Left lung (tissue), 10 donors: ENCODE data around the gene DDO. TPM values are rescaled to one million over a fixed set of nuclear protein-coding genes. Genes with fewer than 3 reads are reported as not detected.

ENCODE experiments used
- ATAC-seq: fragments of 200-7000 bp; cut with Tn5 transposase; one replicate; pipeline ENCODE4 v1.9.1; 2020; ENCODE audit warnings: moderate library complexity
- DNase-seq, 4 donors: peaks; one replicate each; pipeline ENCODE4 v3.0.0-alpha.2; 2013 to 2020
- H3K27ac ChIP-seq, 2 donors: fragments of 200-600 bp; sonication (generic) in 1 of 2; one replicate each; pipeline versions ENCODE4 v1.5.0 to v1.8.0; 2020 to 2021
- H3K27me3 ChIP-seq, 2 donors: fragments of 200-600 bp; sonication (generic) in 1 of 2; one replicate each; pipeline versions ENCODE4 v1.5.0 to v1.8.0; 2020 to 2021
- H3K36me3 ChIP-seq, 2 donors: fragments of 200-600 bp; sonication (generic) in 1 of 2; one replicate each; pipeline versions ENCODE4 v1.5.0 to v1.8.0; 2020 to 2021
- H3K4me1 ChIP-seq, 2 donors: fragments of 200-600 bp; one replicate each; pipeline ENCODE4 v1.8.0; 2021
- H3K4me3 ChIP-seq, 2 donors: fragments of 200-600 bp; sonication (generic) in 1 of 2; one replicate each; pipeline versions ENCODE4 v1.5.0 to v1.8.0; 2020 to 2021; ENCODE audit warnings: mild to moderate bottlenecking in 1 of 2
- H3K9me3 ChIP-seq, 2 donors: fragments of 200-600 bp; sonication (generic) in 1 of 2; one replicate each; pipeline versions ENCODE4 v1.5.0 to v1.8.0; 2020 to 2021
- CTCF ChIP-seq, 2 donors: fragments of 200-600 bp; sonication (generic) in 1 of 2; IDR thresholded peaks; one replicate each; pipeline versions ENCODE4 v1.5.0 to v1.8.0; 2021; ENCODE audit warnings: antibody characterized with exemption in 2 of 2
- intact Hi-C, 2 donors: fragments of 100-400 bp; cut with DNase I; formaldehyde crosslinking; loops; one replicate each; pipeline versions ENCODE4 v1.11.2 to v1.14.2; 2022
- polyA plus RNA-seq, 6 donors: library from polyadenylated mRNA; unstranded; fragments of 120-200 nt; gene quantifications; one replicate each; pipeline ENCODE4 v1.2.1, GENCODE V29; 2013; ENCODE audit not compliant: insufficient read length in 6 of 6
- total RNA-seq, 2 donors: library from RNA; stranded (reverse); fragmentation: NEBNext Ultra II Directional; extraction: Animal tissue kit (Norgen Biotek cat#: 25700); gene quantifications; one replicate each; pipeline ENCODE4 v1.2.1, GENCODE V29; 2021
- donor health status: DM: no; HTN: yes; CAD: no.
- donor health status: DM: no; HTN: no; CAD: no.

The DDO gene
- total and polyA plus RNA-seq, 8 donors, result 0.61 to 2.4 (median 1.7) TPM

GRCh38 chr6:110355727-110356126 is 59.6 kb downstream of the DDO start:
- ATAC-seq (no peak), DNase-seq (no peak)
- Histone ChIP-seq H3K4me3 (no peak overlapping the region), H3K4me1 (peaks cover 7 to 12% of the 10 kb centered on the region in 2 donors), H3K36me3 (no peaks in the 10 kb centered on the region), H3K27me3 (peaks cover 12 to 46% of the 10 kb centered on the region in 2 donors), H3K9me3 (no peaks in the 10 kb centered on the region), H3K27ac (no peak overlapping the region)
- no peak for TF ChIP-seq CTCF (IDR thresholded peaks at IDR 0.05)
- intact Hi-C loops, result no loop called here

- intact Hi-C loops, result no loop called here
- Histone ChIP-seq H3K27ac (no peak overlapping the region), H3K4me1 (peaks cover 7 to 12% of the 10 kb centered on the region in 2 donors)
Measured at GRCh38 chr6:110355022-110355421, 60.4 kb downstream of the DDO start.

GRCh38 chr6:110354153-110354552 is 61.2 kb downstream of the DDO start:
- Histone ChIP-seq H3K27me3 (peaks cover 12 to 35% of the 10 kb centered on the region in 2 donors), H3K4me3 (no peak overlapping the region), H3K36me3 (no peaks in the 10 kb centered on the region), H3K27ac (no peak overlapping the region), H3K9me3 (no peaks in the 10 kb centered on the region), H3K4me1 (peaks cover 7 to 12% of the 10 kb centered on the region in 2 donors)
- intact Hi-C loops, result no loop called here
- DNase-seq, result no peak
- ATAC-seq, result no peak
- TF ChIP-seq CTCF (IDR thresholded peaks at IDR 0.05), result no peak

More at GRCh38 chr6:110355022-110355421, 60.4 kb downstream of the DDO start:
- Histone ChIP-seq H3K36me3 (no peaks in the 10 kb centered on the region), H3K9me3 (no peaks in the 10 kb centered on the region), H3K4me3 (no peak overlapping the region), H3K27me3 (peaks cover 12 to 40% of the 10 kb centered on the region in 2 donors)
- no peak for TF ChIP-seq CTCF (IDR thresholded peaks at IDR 0.05)
- no peak for ATAC-seq
- DNase-seq, result no peak

GRCh38 chr6:110353457-110354001 is 61.8 kb downstream of the DDO start:
- H3K36me3 ChIP-seq, result no peaks in the 10 kb centered on the region
- H3K9me3 ChIP-seq, result no peaks in the 10 kb centered on the region
- H3K27me3 ChIP-seq, result peaks cover 12 to 29% of the 10 kb centered on the region in 2 donors
- peaks cover 5 to 12% of the 10 kb centered on the region in 2 donors for H3K4me1 ChIP-seq
- no peak for TF ChIP-seq CTCF (IDR thresholded peaks at IDR 0.05)
- H3K4me3 ChIP-seq, result no peak overlapping the region
- no peak for ATAC-seq
- DNase-seq, result no peak
- intact Hi-C loops, result no loop called here
- peak overlapping the region in 1 of 2 donors; percentile 20 for H3K27ac ChIP-seq

GRCh38 chr6:110352563-110353262 is 62.7 kb downstream of the DDO start:
- Histone ChIP-seq H3K27me3 (peaks cover 11 to 20% of the 10 kb centered on the region in 2 donors), H3K9me3 (no peaks in the 10 kb centered on the region), H3K36me3 (no peaks in the 10 kb centered on the region), H3K4me1 (peaks cover 0 to 12% of the 10 kb centered on the region in 2 donors), H3K4me3 (no peak overlapping the region), H3K27ac (peak overlapping the region; percentile 20 to 33)
- ATAC-seq (peak; percentile 56), DNase-seq (peak in 1 of 4 donors; percentile 44)
- intact Hi-C loops, result no loop called here
- no peak for TF ChIP-seq CTCF (IDR thresholded peaks at IDR 0.05)
